ENCODE data around the gene PRSS21. TPM values are rescaled to one million over a fixed set of nuclear protein-coding genes. Genes with fewer than 3 reads are reported as not detected.

The PRSS21 gene
- total and polyA plus RNA-seq, 10 of the 15 experiments (the other 5 are each of a cell fraction or from before 2014, with no cell fraction given): 5.3 to 73.4 (median 40.1) TPM; not detected in 1

GRCh38 chr16:2806286-2806685 is 10.8 kb upstream of the PRSS21 start:
- DNase-seq (ENCODE audit: low read depth, low spot score) (no peak), FAIRE-seq (no peak), ATAC-seq (no peak)
- intact Hi-C loops (cut with micrococcal nuclease; ENCODE audit: unreplicated experiment) (loop anchor here (10.0 kb wide), 1 partner anchor 49 kb away; the partner anchor contains the start of gene PRSS22), in situ Hi-C loops (cut with MboI) (no loop called here)
- CTCF ChIA-PET: no interaction called here
- Histone ChIP-seq H4K20me1 (ENCODE audit: control insufficient read depth, insufficient read depth) (no peaks in the 10 kb centered on the region), H3K79me2 (ENCODE audit: control insufficient read depth, insufficient read depth, low read length) (no peaks in the 10 kb centered on the region), H3K9me3 (replicated peaks; ENCODE audit: control insufficient read depth, insufficient read depth, low read length) (no peaks in the 10 kb centered on the region), H3K9ac (ENCODE audit: control insufficient read depth, insufficient read depth, low read length) (no peak overlapping the region), H2AFZ (ENCODE audit: control insufficient read depth, low read depth, low read length) (no peak overlapping the region), H3K4me3 (no peak overlapping the region), H3K4me2 (ENCODE audit: control insufficient read depth, insufficient read depth) (no peak overlapping the region), H3K4me1 (ENCODE audit: control insufficient read depth, insufficient read depth, low read length) (no peaks in the 10 kb centered on the region), H3K36me3 (ENCODE audit: control insufficient read depth in 2 of 2, insufficient read depth in 2 of 2, low read length in 1 of 2) (no peaks in the 10 kb centered on the region), H3K27ac (ENCODE audit: control insufficient read depth, insufficient read depth) (no peak overlapping the region), H3K27me3 (replicated peaks in 1 of 2; ENCODE audit: control insufficient read depth in 2 of 2, insufficient read depth in 2 of 2, low read length in 1 of 2) (peaks cover 0 to 1% of the 10 kb centered on the region in 2 experiments; a peak in 1 of 4 replicates)
- POLR2A ChIA-PET: no interaction called here
- no TSS peak for BruUV-seq (replicated peaks)
- 30% methylated on average over 5 of the region's 5 CpGs for WGBS (ENCODE audit: insufficient coverage, insufficient replicate concordance, low lambda C conversion rate, missing lambda C conversion rate)
- RAD21 ChIA-PET (ENCODE audit: unreplicated experiment): no interaction called here
- no peak for TF ChIP-seq LARP7 (IDR thresholded peaks at IDR 0.05)
- no peak for TF ChIP-seq POU2F2 (IDR thresholded peaks at IDR 0.05; ENCODE audit: borderline replicate concordance, low read depth, low read length)
- no peak for TF ChIP-seq PRDM15 (CRISPR knock-in tag; IDR thresholded peaks at IDR 0.05)
- no peak for TF ChIP-seq ZNF207 (IDR thresholded peaks at IDR 0.05; ENCODE audit: borderline replicate concordance)
- TF ChIP-seq HCFC1 (IDR thresholded peaks at IDR 0.05; ENCODE audit: low read length): no peak
- no peak for TF ChIP-seq ZNF274 (IDR thresholded peaks at IDR 0.05; ENCODE audit: insufficient read depth, insufficient read length)
- no peak for TF ChIP-seq ZNF687 (IDR thresholded peaks at IDR 0.05)
- TF ChIP-seq CHD1 (IDR thresholded peaks at IDR 0.05; ENCODE audit: low read depth, low read length): no peak
- no peak for TF ChIP-seq TAF1 (IDR thresholded peaks at IDR 0.05; ENCODE audit: borderline replicate concordance, low read depth, low read length)
- TF ChIP-seq SIN3A (IDR thresholded peaks at IDR 0.05; ENCODE audit: low read depth, low read length): no peak
- SMC1A ChIA-PET (ENCODE audit: uncharacterized antibody, unreplicated experiment): no interaction called here

Measured in GM12878 (cell line).